Progenitor cell of endocrine pancreas (in vitro differentiated cells): Measurements from ENCODE around the gene TALDO1. TPM values are rescaled to one million over a fixed set of nuclear protein-coding genes. Genes with fewer than 3 reads are reported as not detected.

Experiments
- DNase-seq: peaks from one replicate; pipeline ENCODE4 v3.0.0; 2021; ENCODE audit warnings: low spot score; ENCODE audit not compliant: unreplicated experiment
- H3K27ac Mint-ChIP-seq: 2 replicates; pipeline ENCODE4 v1.8.0; 2021; ENCODE audit warnings: mild to moderate bottlenecking, moderate library complexity, mixed read lengths
- H3K27me3 Mint-ChIP-seq: 2 replicates; pipeline ENCODE4 v1.8.0; 2021; ENCODE audit warnings: mixed read lengths
- H3K36me3 Mint-ChIP-seq: 2 replicates; pipeline ENCODE4 v1.8.0; 2022; ENCODE audit warnings: mixed read lengths; ENCODE audit not compliant: insufficient read depth
- H3K4me1 Mint-ChIP-seq: 2 replicates; pipeline ENCODE4 v1.8.0; 2021; ENCODE audit warnings: low read depth, mixed read lengths
- H3K4me3 Mint-ChIP-seq: 2 replicates; pipeline ENCODE4 v1.8.0; 2021; ENCODE audit warnings: low read depth, mild to moderate bottlenecking, moderate library complexity, mixed read lengths
- H3K9me3 Mint-ChIP-seq: 2 replicates; pipeline ENCODE4 v1.8.0; 2021; ENCODE audit warnings: low read depth, mixed read lengths
- CTCF ChIP-seq: fragments of 200-600 bp; sonication (generic); IDR thresholded peaks from one replicate; pipeline ENCODE4 v1.5.0; 2021; ENCODE audit warnings: antibody characterized with exemption, mild to moderate bottlenecking; ENCODE audit not compliant: unreplicated experiment
- total RNA-seq: library from RNA; stranded (reverse); gene quantifications from 2 replicates; pipeline ENCODE4 v1.2.1, GENCODE V29; 2021

The TALDO1 gene
- total RNA-seq, 1 donor from 2014 or later: 112 TPM

- Mint-ChIP-seq H3K4me1 (peaks cover under 1% of the 10 kb centered on the region), H3K4me3 (no peak overlapping the region), H3K9me3 (no peaks in the 10 kb centered on the region), H3K27me3 (no peaks in the 10 kb centered on the region), H3K27ac (no peak overlapping the region), H3K36me3 (no peaks in the 10 kb centered on the region)
- TF ChIP-seq CTCF: no peak
- no peak for DNase-seq
Observed at GRCh38 chr11:802693-803466, 55.6 kb downstream of the TALDO1 start.

- Mint-ChIP-seq H3K4me1 (peaks cover 2% of the 10 kb centered on the region), H3K9me3 (no peaks in the 10 kb centered on the region), H3K36me3 (no peaks in the 10 kb centered on the region), H3K27me3 (no peaks in the 10 kb centered on the region), H3K4me3 (no peak overlapping the region), H3K27ac (no peak overlapping the region)
- no peak for DNase-seq
- no peak for TF ChIP-seq CTCF
Observed at GRCh38 chr11:803467-803742, 56.1 kb downstream of the TALDO1 start.

DNA sequence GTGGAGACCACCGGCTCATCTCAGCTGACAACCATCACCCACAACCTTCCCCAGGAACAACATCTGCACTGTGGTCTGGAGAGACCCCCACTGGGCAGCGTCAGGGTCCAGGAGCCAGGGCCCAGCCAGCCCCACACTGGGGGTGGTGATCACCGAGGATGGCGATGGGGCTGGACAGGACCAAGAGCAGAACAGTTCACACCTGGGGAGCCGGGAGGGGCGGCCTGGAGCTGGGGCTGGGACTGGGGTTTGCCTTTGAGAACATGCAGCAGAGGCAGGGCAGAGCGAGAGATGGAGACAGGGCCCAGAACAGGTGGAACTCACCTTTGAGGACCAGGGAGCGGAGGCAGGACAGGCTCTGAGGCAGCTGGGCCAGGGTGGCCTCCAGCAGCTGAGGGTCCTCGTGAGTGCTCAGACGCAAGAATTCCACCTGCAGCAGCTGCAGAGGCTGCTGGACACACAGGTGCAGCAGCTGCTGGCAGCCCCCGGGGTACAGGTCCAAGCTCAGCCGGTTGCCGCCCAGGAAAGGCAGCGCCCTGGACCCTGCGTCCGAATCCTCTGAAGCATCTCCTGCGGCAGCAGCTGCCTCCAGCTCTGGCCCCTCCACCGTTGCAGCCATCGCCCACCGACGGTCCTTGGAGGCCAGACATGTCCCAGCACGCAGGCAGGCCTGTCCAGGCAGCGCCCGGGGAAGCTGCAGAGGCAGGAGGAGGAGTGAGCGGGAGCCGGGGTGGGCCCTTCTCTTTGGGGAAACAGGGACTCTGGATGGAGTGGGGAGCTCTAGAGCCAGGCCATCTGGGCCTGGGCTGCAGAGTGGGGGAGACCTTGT, 56.7 kb downstream of the TALDO1 start:
- no peak for TF ChIP-seq CTCF
- H3K4me3 Mint-ChIP-seq: peak overlapping the region; percentile 65
- no peaks in the 10 kb centered on the region for H3K27me3 Mint-ChIP-seq
- H3K27ac Mint-ChIP-seq: no peak overlapping the region
- no peaks in the 10 kb centered on the region for H3K36me3 Mint-ChIP-seq
- peaks cover 4% of the 10 kb centered on the region for H3K4me1 Mint-ChIP-seq
- H3K9me3 Mint-ChIP-seq: no peaks in the 10 kb centered on the region
- DNase-seq: no peak

- no peaks in the 10 kb centered on the region for H3K9me3 Mint-ChIP-seq
- H3K27me3 Mint-ChIP-seq: no peaks in the 10 kb centered on the region
- peaks cover 5% of the 10 kb centered on the region for H3K4me1 Mint-ChIP-seq
- H3K36me3 Mint-ChIP-seq: no peaks in the 10 kb centered on the region
- TF ChIP-seq CTCF: no peak
- no peak for DNase-seq
- H3K4me3 Mint-ChIP-seq: peak overlapping the region; percentile 65
- H3K27ac Mint-ChIP-seq: no peak overlapping the region
Observed at GRCh38 chr11:804599-804964, 57.3 kb downstream of the TALDO1 start.

GRCh38 chr11:808427-809286, 61.4 kb downstream of the TALDO1 start:
- no peak for TF ChIP-seq CTCF

More at GRCh38 chr11:808427-809286, 61.4 kb downstream of the TALDO1 start:
- no peak for DNase-seq
- Mint-ChIP-seq H3K4me1 (peaks cover 15% of the 10 kb centered on the region), H3K36me3 (peaks cover 4% of the 10 kb centered on the region), H3K4me3 (peak overlapping the region; percentile 93), H3K27me3 (no peaks in the 10 kb centered on the region), H3K9me3 (no peaks in the 10 kb centered on the region), H3K27ac (peak overlapping the region; percentile 99)
